Measurements from ENCODE around the gene SRSF1. TPM values are rescaled to one million over a fixed set of nuclear protein-coding genes. Genes with fewer than 3 reads are reported as not detected.
A peak's percentile ranks its signal among the peaks of the same experiment; 100 is the strongest.

The SRSF1 gene
- total RNA-seq, 1 experiment from 2014 or later = 381 TPM

- no peaks in the 10 kb centered on the region for H3K36me3 Mint-ChIP-seq (ENCODE audit: insufficient read depth, unreplicated experiment)
- no peak for DNase-seq (ENCODE audit: unreplicated experiment)
- no TSS peak for BruUV-seq (replicated peaks)
- TF ChIP-seq, protein P1, sequence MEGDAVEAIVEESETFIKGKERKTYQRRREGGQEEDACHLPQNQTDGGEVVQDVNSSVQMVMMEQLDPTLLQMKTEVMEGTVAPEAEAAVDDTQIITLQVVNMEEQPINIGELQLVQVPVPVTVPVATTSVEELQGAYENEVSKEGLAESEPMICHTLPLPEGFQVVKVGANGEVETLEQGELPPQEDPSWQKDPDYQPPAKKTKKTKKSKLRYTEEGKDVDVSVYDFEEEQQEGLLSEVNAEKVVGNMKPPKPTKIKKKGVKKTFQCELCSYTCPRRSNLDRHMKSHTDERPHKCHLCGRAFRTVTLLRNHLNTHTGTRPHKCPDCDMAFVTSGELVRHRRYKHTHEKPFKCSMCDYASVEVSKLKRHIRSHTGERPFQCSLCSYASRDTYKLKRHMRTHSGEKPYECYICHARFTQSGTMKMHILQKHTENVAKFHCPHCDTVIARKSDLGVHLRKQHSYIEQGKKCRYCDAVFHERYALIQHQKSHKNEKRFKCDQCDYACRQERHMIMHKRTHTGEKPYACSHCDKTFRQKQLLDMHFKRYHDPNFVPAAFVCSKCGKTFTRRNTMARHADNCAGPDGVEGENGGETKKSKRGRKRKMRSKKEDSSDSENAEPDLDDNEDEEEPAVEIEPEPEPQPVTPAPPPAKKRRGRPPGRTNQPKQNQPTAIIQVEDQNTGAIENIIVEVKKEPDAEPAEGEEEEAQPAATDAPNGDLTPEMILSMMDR (IDR thresholded peaks at IDR 0.05; ENCODE audit: unreplicated experiment) = no peak
- no peaks in the 10 kb centered on the region for H3K4me1 Mint-ChIP-seq (ENCODE audit: insufficient read depth, unreplicated experiment)
- CTCF ChIA-PET = interaction anchor here (0.6 kb wide), 1 partner anchor 15 kb away, joined by 6 read pairs; no protein-coding TSS in a partner anchor
- peaks cover 13% of the 10 kb centered on the region for H3K27me3 Mint-ChIP-seq (ENCODE audit: insufficient read depth, unreplicated experiment)
- H3K4me3 Mint-ChIP-seq (ENCODE audit: unreplicated experiment) = no peak overlapping the region
- H3K27ac Mint-ChIP-seq (ENCODE audit: low read depth, unreplicated experiment) = no peak overlapping the region
- no peaks in the 10 kb centered on the region for H3K9me3 Mint-ChIP-seq (ENCODE audit: unreplicated experiment)
- POLR2A ChIA-PET = interaction anchor here (1.1 to 1.7 kb wide), 2 partner anchors 14 to 26 kb away, joined by 3 to 4 read pairs; no protein-coding TSS in a partner anchor
- intact Hi-C loops (cut with micrococcal nuclease) = no loop called here
Measured at GRCh38 chr17:58043221-58044181, 36.5 kb upstream of the SRSF1 start.

DNA sequence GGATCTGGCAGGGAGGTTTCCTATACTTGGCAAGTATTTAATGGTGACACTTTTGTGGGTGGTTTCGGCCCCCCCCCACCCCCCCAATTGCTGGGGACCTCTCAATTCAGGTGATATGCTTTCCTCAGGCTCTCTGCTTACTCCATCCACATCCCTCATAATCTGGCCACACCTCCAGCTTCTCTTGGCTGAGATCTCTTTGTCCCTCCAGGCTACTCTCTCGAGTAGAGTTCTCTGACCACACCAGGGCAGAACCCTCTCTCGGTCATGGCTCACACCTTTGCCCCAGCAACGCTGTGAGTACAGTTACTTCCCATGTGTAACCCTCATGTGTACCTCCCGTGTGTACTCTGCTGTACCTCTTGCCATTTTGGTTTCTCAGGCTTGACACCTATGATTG, 34.1 kb upstream of the SRSF1 start:
- POLR2A ChIA-PET = interaction anchor here (0.7 kb wide), 1 partner anchor 59 kb away, joined by 3 read pairs; no protein-coding TSS in a partner anchor
- CTCF ChIA-PET = no interaction called here

DNA sequence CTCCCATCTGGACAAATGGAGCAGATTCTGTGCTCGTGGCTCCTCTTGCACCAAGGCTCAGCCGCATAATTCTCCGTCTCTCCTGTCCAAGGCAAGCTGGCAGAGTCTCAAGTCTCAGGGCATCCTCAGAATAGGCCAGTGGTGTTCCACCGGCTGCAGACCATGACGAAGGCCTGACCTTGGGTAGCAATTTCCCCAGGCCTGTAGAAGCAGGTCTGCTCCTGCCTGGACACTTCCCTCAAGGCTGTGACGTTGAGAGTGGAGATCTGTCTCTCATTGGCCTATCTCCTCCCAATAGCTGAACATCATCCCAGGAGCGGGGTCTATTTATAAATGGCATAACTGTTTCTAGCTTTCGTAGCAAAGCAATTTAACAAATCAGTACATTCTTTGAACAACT, 33.3 kb upstream of the SRSF1 start:
- no peak overlapping the region for H3K4me3 Mint-ChIP-seq (ENCODE audit: unreplicated experiment)
- no peaks in the 10 kb centered on the region for H3K4me1 Mint-ChIP-seq (ENCODE audit: insufficient read depth, unreplicated experiment)
- H3K27me3 Mint-ChIP-seq (ENCODE audit: insufficient read depth, unreplicated experiment) = no peaks in the 10 kb centered on the region
- ChIA-PET POLR2A (interaction anchor here (0.6 to 2.4 kb wide), 2 partner anchors 33 to 191 kb away, joined by 3 to 5 read pairs; partner anchors contain the start of gene SRSF1), CTCF (no interaction called here)
- BruUV-seq (replicated peaks) = no TSS peak
- DNase-seq (ENCODE audit: unreplicated experiment) = no peak
- intact Hi-C loops (cut with micrococcal nuclease) = no loop called here
- no peaks in the 10 kb centered on the region for H3K9me3 Mint-ChIP-seq (ENCODE audit: unreplicated experiment)
- no peak overlapping the region for H3K27ac Mint-ChIP-seq (ENCODE audit: low read depth, unreplicated experiment)
- no peaks in the 10 kb centered on the region for H3K36me3 Mint-ChIP-seq (ENCODE audit: insufficient read depth, unreplicated experiment)
- TF ChIP-seq, protein P1 (IDR thresholded peaks at IDR 0.05; ENCODE audit: unreplicated experiment) = no peak

More for the DNA sequence above, 34.1 kb upstream of the SRSF1 start:
- H3K36me3 Mint-ChIP-seq (ENCODE audit: insufficient read depth, unreplicated experiment) = no peaks in the 10 kb centered on the region
- intact Hi-C loops (cut with micrococcal nuclease) = no loop called here
- H3K4me1 Mint-ChIP-seq (ENCODE audit: insufficient read depth, unreplicated experiment) = no peaks in the 10 kb centered on the region
- no TSS peak for BruUV-seq (replicated peaks)
- no peaks in the 10 kb centered on the region for H3K9me3 Mint-ChIP-seq (ENCODE audit: unreplicated experiment)
- H3K4me3 Mint-ChIP-seq (ENCODE audit: unreplicated experiment) = no peak overlapping the region
- DNase-seq (ENCODE audit: unreplicated experiment) = peak; percentile 6
- TF ChIP-seq, protein P1 (IDR thresholded peaks at IDR 0.05; ENCODE audit: unreplicated experiment) = no peak
- H3K27me3 Mint-ChIP-seq (ENCODE audit: insufficient read depth, unreplicated experiment) = no peaks in the 10 kb centered on the region
- no peak overlapping the region for H3K27ac Mint-ChIP-seq (ENCODE audit: low read depth, unreplicated experiment)

- DNase-seq (ENCODE audit: unreplicated experiment) = no peak
- no peaks in the 10 kb centered on the region for H3K9me3 Mint-ChIP-seq (ENCODE audit: unreplicated experiment)
- H3K27ac Mint-ChIP-seq (ENCODE audit: low read depth, unreplicated experiment) = no peak overlapping the region
- no peaks in the 10 kb centered on the region for H3K27me3 Mint-ChIP-seq (ENCODE audit: insufficient read depth, unreplicated experiment)
- BruUV-seq (replicated peaks) = no TSS peak
- H3K36me3 Mint-ChIP-seq (ENCODE audit: insufficient read depth, unreplicated experiment) = no peaks in the 10 kb centered on the region
- intact Hi-C loops (cut with micrococcal nuclease) = no loop called here
- TF ChIP-seq, protein P1 (IDR thresholded peaks at IDR 0.05; ENCODE audit: unreplicated experiment) = no peak
- H3K4me1 Mint-ChIP-seq (ENCODE audit: insufficient read depth, unreplicated experiment) = no peaks in the 10 kb centered on the region
- CTCF ChIA-PET = no interaction called here
- H3K4me3 Mint-ChIP-seq (ENCODE audit: unreplicated experiment) = no peak overlapping the region
- POLR2A ChIA-PET = interaction anchor here (0.6 to 2.4 kb wide), 2 partner anchors 33 to 191 kb away, joined by 3 to 5 read pairs; partner anchors contain the start of gene SRSF1
Measured at GRCh38 chr17:58039975-58040374, 32.9 kb upstream of the SRSF1 start.
